ENCODE results near the gene SYCN.
"Not testable (repeated sequence)": the region's sequence is repeated elsewhere in the genome, so short reads cannot be mapped to it uniquely, and the experiment has no call there.

The SYCN gene

GRCh38 chr19:39223703-39224279 is 19.7 kb upstream of the SYCN start:
- DNase-seq = no peak

GRCh38 chr19:39219108-39219507 is 15.0 kb upstream of the SYCN start:
- DNase-seq = not testable (repeated sequence)

GRCh38 chr19:39218230-39219007 is 14.4 kb upstream of the SYCN start:
- DNase-seq = no peak

GRCh38 chr19:39217094-39217493 is 13.0 kb upstream of the SYCN start:
- no peak for DNase-seq

- not testable (repeated sequence) for DNase-seq
Observed at GRCh38 chr19:39215323-39215722, 11.3 kb upstream of the SYCN start.

GRCh38 chr19:39212375-39212742 is 8.3 kb upstream of the SYCN start:
- peak in 2 of 4 experiments; percentile 44 to 47 for DNase-seq

- no peak for DNase-seq
Observed at GRCh38 chr19:39211731-39212374, 7.8 kb upstream of the SYCN start.

GRCh38 chr19:39209196-39209595 is 5.1 kb upstream of the SYCN start:
- no peak for DNase-seq

- DNase-seq = no peak
Observed at GRCh38 chr19:39208175-39208795, 4.2 kb upstream of the SYCN start.

- no peak for DNase-seq
Observed at GRCh38 chr19:39207293-39207836, 3.3 kb upstream of the SYCN start.

- DNase-seq = no peak
Observed at GRCh38 chr19:39206122-39206521, 2.1 kb upstream of the SYCN start.

- no peak for DNase-seq
Observed at GRCh38 chr19:39205449-39205764, 1.3 kb upstream of the SYCN start.

- DNase-seq = no peak
Observed at GRCh38 chr19:39202998-39203355, 1.1 kb downstream of the SYCN start.

GRCh38 chr19:39200803-39201115 is 3.3 kb downstream of the SYCN start:
- no peak for DNase-seq

GRCh38 chr19:39200066-39200802 is 3.8 kb downstream of the SYCN start:
- no peak for DNase-seq

GRCh38 chr19:39199025-39199424 is 5.0 kb downstream of the SYCN start:
- no peak for DNase-seq

- DNase-seq = no peak
Observed at GRCh38 chr19:39197808-39198207, 6.3 kb downstream of the SYCN start.

GRCh38 chr19:39196860-39197562 is 7.1 kb downstream of the SYCN start, which contains the start of gene NCCRP1:
Gene NCCRP1, plus strand, starts transcription at chr19:39196964. Its CDS starts 19 bp downstream, at chr19:39196983.
- no peak for DNase-seq

GRCh38 chr19:39196320-39196719 is 7.7 kb downstream of the SYCN start:
- no peak for DNase-seq

- DNase-seq = no peak
Observed at GRCh38 chr19:39195755-39196154, 8.3 kb downstream of the SYCN start.

GRCh38 chr19:39194832-39195542 is 9.1 kb downstream of the SYCN start:
- no peak for DNase-seq

GRCh38 chr19:39193803-39194202 is 10.3 kb downstream of the SYCN start:
- DNase-seq = no peak

Data from activated naive CD4-positive, alpha-beta T cell (primary cell).